B cell (primary cell): ENCODE results near the gene KRT24. TPM values are rescaled to one million over a fixed set of nuclear protein-coding genes. Genes with fewer than 3 reads are reported as not detected.

Experiments used
- ATAC-seq: fragments of 200-7000 bp; cut with Tn5 transposase; one replicate; pipeline ENCODE4 v1.10.0; 2021; ENCODE audit warnings: low read depth, mild to moderate bottlenecking, moderate number of reproducible peaks, moderate library complexity
- CTCF ChIA-PET: fragments of 350-600 bp; sonication (Branson Sonifier 250); formaldehyde crosslinking; loops from one replicate; lab custom pipeline; 2021; ENCODE audit warnings: antibody characterized with exemption, inconsistent platforms; lab: Charles Lee
- POLR2A ChIA-PET: fragments of 350-600 bp; sonication (Branson Sonifier 250); formaldehyde crosslinking; loops from one replicate; lab custom pipeline; 2021; ENCODE audit warnings: antibody characterized with exemption; lab: Charles Lee
- DNase-seq: peaks from one replicate; pipeline ENCODE4 v3.0.0; 2013
- H2AFZ ChIP-seq: 2 replicates; pipeline ENCODE4 v1.6.1; 2012; ENCODE audit warnings: mild to moderate bottlenecking, low read depth, low read length; ENCODE audit not compliant: insufficient read depth, poor library complexity, severe bottlenecking
- H3K27ac ChIP-seq, 2 donors: 1 replicate in 1 of 2; 2 replicates in 1 of 2; pipeline ENCODE4 v1.5.1; 2012 to 2013; ENCODE audit warnings: low read length in 2 of 2, mild to moderate bottlenecking in 2 of 2, moderate library complexity in 1 of 2
- H3K27me3 ChIP-seq, 4 experiments: fragments of 200-600 bp in 1 of 4; sonication (generic) in 1 of 4; replicated peaks in 1 of 4; 1 replicate in 2 of 4; 2 replicates in 2 of 4; pipeline versions ENCODE4 v1.6.1 to v1.7.0; 2013 to 2016; ENCODE audit warnings: low read length in 3 of 4, mild to moderate bottlenecking in 2 of 4, mixed read lengths in 1 of 4, moderate library complexity in 1 of 4; ENCODE audit not compliant: insufficient read depth in 4 of 4, control insufficient read depth in 3 of 4; ENCODE audit errors: control extremely low read depth in 1 of 4
- H3K36me3 ChIP-seq, 2 experiments: replicated peaks in 1 of 2; 1 replicate in 1 of 2; 2 replicates in 1 of 2; pipeline versions ENCODE4 v1.6.1 to v1.7.1; 2013; ENCODE audit warnings: low read length in 1 of 2; ENCODE audit not compliant: insufficient read depth in 2 of 2, control insufficient read depth in 1 of 2; ENCODE audit errors: control extremely low read depth in 1 of 2, extremely low read depth in 1 of 2
- H3K4me1 ChIP-seq, 2 donors: fragments of 200-600 bp in 1 of 2; sonication (generic) in 1 of 2; 1 replicate in 1 of 2; 2 replicates in 1 of 2; pipeline versions ENCODE4 v1.5.1 to v1.6.1; 2013 to 2017; ENCODE audit warnings: low read length in 2 of 2; ENCODE audit not compliant: control insufficient read depth in 2 of 2, insufficient read depth in 2 of 2
- H3K4me2 ChIP-seq: replicated peaks from 2 replicates; pipeline ENCODE3; 2012; ENCODE audit warnings: mild to moderate bottlenecking, low read depth, low read length; ENCODE audit not compliant: poor library complexity, severe bottlenecking
- H3K4me3 ChIP-seq, 5 experiments: fragments of 200-600 bp in 1 of 5; sonication (generic) in 1 of 5; 1 replicate in 3 of 5; 2 replicates in 2 of 5; pipeline versions ENCODE4 v1.5.1 to v1.7.0; 2011 to 2016; ENCODE audit warnings: low read length in 4 of 5, mild to moderate bottlenecking in 4 of 5, low read depth in 2 of 5, control low read depth in 1 of 5, moderate library complexity in 1 of 5; ENCODE audit not compliant: insufficient read depth in 1 of 5; ENCODE audit errors: control extremely low read depth in 1 of 5, extremely low read depth in 1 of 5
- H3K79me2 ChIP-seq: fragments of 200-600 bp; sonication (generic); one replicate; pipeline ENCODE4 v1.6.0; 2016; ENCODE audit warnings: low read length; ENCODE audit not compliant: control insufficient read depth, insufficient read depth
- H3K9ac ChIP-seq: fragments of 200-600 bp; sonication (generic); 2 replicates; pipeline ENCODE4 v1.6.1; 2017; ENCODE audit warnings: mild to moderate bottlenecking, low read length, moderate library complexity
- H3K9me3 ChIP-seq, 3 donors: one replicate each; pipeline versions ENCODE4 v1.6.1 to v1.7.1; 2013; ENCODE audit warnings: low read length in 2 of 3; ENCODE audit not compliant: control insufficient read depth in 2 of 3, insufficient read depth in 1 of 3; ENCODE audit errors: control extremely low read depth in 1 of 3
- H4K20me1 ChIP-seq: 2 replicates; pipeline ENCODE4 v1.6.0; 2012; ENCODE audit warnings: mild to moderate bottlenecking, low read length; ENCODE audit not compliant: insufficient read depth, control insufficient read depth, poor library complexity, severe bottlenecking
- H3K27ac Mint-ChIP-seq: one replicate; pipeline ENCODE4 v1.8.0; 2021; ENCODE audit warnings: mixed read lengths
- H3K27me3 Mint-ChIP-seq: one replicate; pipeline ENCODE4 v1.8.0; 2021; ENCODE audit warnings: mixed read lengths
- H3K4me1 Mint-ChIP-seq: one replicate; pipeline ENCODE4 v1.8.0; 2021; ENCODE audit warnings: mixed read lengths
- H3K4me3 Mint-ChIP-seq: one replicate; pipeline ENCODE4 v1.8.0; 2021; ENCODE audit warnings: mixed read lengths
- H3K9me3 Mint-ChIP-seq: one replicate; pipeline ENCODE4 v1.8.0; 2022; ENCODE audit warnings: mixed read lengths; ENCODE audit not compliant: insufficient read depth
- EZH2 ChIP-seq: IDR thresholded peaks from 2 replicates; pipeline ENCODE4 v1.6.1; 2012; ENCODE audit warnings: borderline replicate concordance, low read depth, mild to moderate bottlenecking, moderate library complexity, low read length; ENCODE audit not compliant: insufficient read depth, poor library complexity, severe bottlenecking
- WGBS: methylation state at CpG from one replicate; pipeline ENCODE4 v1.1.5; 2013; ENCODE audit warnings: missing lambda C conversion rate; ENCODE audit not compliant: insufficient coverage; 5-methylcytosine and 5-hydroxymethylcytosine counted together
- intact Hi-C: fragments of 100-400 bp; cut with micrococcal nuclease; formaldehyde crosslinking; loops from one replicate; pipeline ENCODE4 v1.10.0; 2022
- polyA plus RNA-seq: library from polyadenylated mRNA; depleted of rRNA; stranded (reverse); fragments of >200 nt; gene quantifications from 2 replicates; pipeline ENCODE4 v1.2.3, GENCODE V29; 2012
- total RNA-seq, 2 donors: library from RNA; stranded (reverse); fragments of 120-200 nt in 1 of 2; gene quantifications; 1 replicate in 1 of 2; 2 replicates in 1 of 2; pipeline versions ENCODE4 v1.2.3 to v1.2.4, GENCODE V29; 2013 to 2022
- TF ChIP-seq, protein P1 (sequence below): fragments of 200-600 bp; IDR thresholded peaks from one replicate; pipeline ENCODE4 v1.8.0; 2022; ENCODE audit warnings: antibody characterized with exemption, mild to moderate bottlenecking

Gene KRT24
- total and polyA plus RNA-seq, 2 donors (not counting 1 experiment from before 2014, with no cell fraction given) = not detected

DNA sequence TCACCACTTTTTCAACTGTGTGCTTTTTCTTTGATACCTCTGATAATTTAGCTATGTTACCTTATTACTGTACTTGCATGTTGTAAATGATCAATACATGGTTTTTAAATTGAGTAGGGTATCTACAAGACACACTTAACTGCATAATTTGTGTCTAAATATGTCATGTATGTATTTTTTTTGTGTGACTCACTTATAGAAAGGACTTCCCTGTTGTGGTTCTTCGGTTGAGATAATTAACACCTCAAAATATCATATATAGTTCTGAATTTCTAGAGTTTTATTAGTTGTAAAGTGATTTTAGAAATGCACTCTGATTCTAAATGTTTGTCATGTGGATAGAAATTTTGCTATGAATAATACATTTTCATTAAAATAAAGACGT is 24.0 kb downstream of the KRT24 start:
- H3K27me3 ChIP-seq = peaks cover 0 to 24% (median 14%) of the 10 kb centered on the region in 4 experiments
- H3K9me3 Mint-ChIP-seq = no peaks in the 10 kb centered on the region
- no peaks in the 10 kb centered on the region for H3K79me2 ChIP-seq
- no peaks in the 10 kb centered on the region for H3K4me1 ChIP-seq
- DNase-seq (no peak), ATAC-seq (no peak)
- TF ChIP-seq, protein P1, sequence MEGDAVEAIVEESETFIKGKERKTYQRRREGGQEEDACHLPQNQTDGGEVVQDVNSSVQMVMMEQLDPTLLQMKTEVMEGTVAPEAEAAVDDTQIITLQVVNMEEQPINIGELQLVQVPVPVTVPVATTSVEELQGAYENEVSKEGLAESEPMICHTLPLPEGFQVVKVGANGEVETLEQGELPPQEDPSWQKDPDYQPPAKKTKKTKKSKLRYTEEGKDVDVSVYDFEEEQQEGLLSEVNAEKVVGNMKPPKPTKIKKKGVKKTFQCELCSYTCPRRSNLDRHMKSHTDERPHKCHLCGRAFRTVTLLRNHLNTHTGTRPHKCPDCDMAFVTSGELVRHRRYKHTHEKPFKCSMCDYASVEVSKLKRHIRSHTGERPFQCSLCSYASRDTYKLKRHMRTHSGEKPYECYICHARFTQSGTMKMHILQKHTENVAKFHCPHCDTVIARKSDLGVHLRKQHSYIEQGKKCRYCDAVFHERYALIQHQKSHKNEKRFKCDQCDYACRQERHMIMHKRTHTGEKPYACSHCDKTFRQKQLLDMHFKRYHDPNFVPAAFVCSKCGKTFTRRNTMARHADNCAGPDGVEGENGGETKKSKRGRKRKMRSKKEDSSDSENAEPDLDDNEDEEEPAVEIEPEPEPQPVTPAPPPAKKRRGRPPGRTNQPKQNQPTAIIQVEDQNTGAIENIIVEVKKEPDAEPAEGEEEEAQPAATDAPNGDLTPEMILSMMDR = no peak
- no peak for TF ChIP-seq EZH2
- peaks cover 0 to 1% (median 0%) of the 10 kb centered on the region in 3 donors for H3K9me3 ChIP-seq
- no peak overlapping the region for H3K9ac ChIP-seq
- H3K27ac ChIP-seq = no peak overlapping the region
- peaks cover 71% of the 10 kb centered on the region for H3K27me3 Mint-ChIP-seq
- H3K27ac Mint-ChIP-seq = no peak overlapping the region
- CTCF ChIA-PET = interaction anchor here (1.3 kb wide), 1 partner anchor 985 kb away, joined by 3 read pairs; no protein-coding TSS in a partner anchor
- H3K36me3 ChIP-seq = no peaks in the 10 kb centered on the region
- H3K4me3 Mint-ChIP-seq = no peak overlapping the region
- POLR2A ChIA-PET = no interaction called here
- no peak overlapping the region for H3K4me2 ChIP-seq
- intact Hi-C loops = no loop called here
- H4K20me1 ChIP-seq = no peaks in the 10 kb centered on the region
- no CpG with 5 or more reads among the region's 2 CpGs for WGBS
- no peak overlapping the region for H3K4me3 ChIP-seq
- H3K4me1 Mint-ChIP-seq = no peaks in the 10 kb centered on the region
- no peak overlapping the region for H2AFZ ChIP-seq

DNA sequence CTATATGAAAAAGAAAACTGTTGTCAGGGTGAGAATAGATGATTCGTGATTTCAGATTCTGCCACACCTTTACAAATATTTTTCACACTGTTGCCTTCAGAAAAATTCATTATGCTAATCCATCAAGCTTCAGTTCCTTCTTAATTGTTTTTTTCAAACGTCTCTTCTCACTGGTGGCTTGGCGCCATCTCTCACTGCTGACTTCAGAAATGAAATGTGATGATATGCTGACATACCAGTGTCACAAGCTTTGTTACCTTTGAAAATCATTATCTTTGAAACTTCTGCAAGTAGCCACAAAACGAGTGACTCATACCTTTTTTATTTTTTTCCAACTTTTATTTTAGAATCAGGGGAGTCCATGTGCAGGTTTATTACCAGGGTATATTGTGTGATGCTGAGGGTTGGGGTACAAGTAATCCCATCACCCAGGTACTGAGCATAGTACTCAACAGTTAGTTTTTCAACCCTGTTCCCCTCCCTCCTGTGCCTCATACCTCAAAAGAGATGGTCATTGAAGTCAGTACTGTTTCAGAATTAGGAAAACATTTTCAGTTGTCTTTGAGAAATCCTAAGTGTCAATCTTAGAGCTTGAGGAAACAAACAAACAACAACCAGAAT is 24.5 kb downstream of the KRT24 start:
- Mint-ChIP-seq H3K27ac (no peak overlapping the region), H3K4me3 (no peak overlapping the region), H3K4me1 (no peaks in the 10 kb centered on the region), H3K9me3 (no peaks in the 10 kb centered on the region), H3K27me3 (peaks cover 72% of the 10 kb centered on the region)
- H3K36me3 ChIP-seq = no peaks in the 10 kb centered on the region
- no peak overlapping the region for H3K9ac ChIP-seq
- no peaks in the 10 kb centered on the region for H3K79me2 ChIP-seq
- no CpG with 5 or more reads among the region's 4 CpGs for WGBS
- no peak overlapping the region for H3K4me3 ChIP-seq
- H2AFZ ChIP-seq = no peak overlapping the region
- no peaks in the 10 kb centered on the region for H3K4me1 ChIP-seq
- TF ChIP-seq, protein P1 = no peak
- no peak for TF ChIP-seq EZH2
- no peak for ATAC-seq
- H3K27me3 ChIP-seq = peaks cover 0 to 24% (median 14%) of the 10 kb centered on the region in 4 experiments
- POLR2A ChIA-PET = no interaction called here
- H4K20me1 ChIP-seq = no peaks in the 10 kb centered on the region
- CTCF ChIA-PET = interaction anchor here (1.3 kb wide), 1 partner anchor 986 kb away, joined by 3 read pairs; no protein-coding TSS in a partner anchor
- no peak overlapping the region for H3K4me2 ChIP-seq
- no peak overlapping the region for H3K27ac ChIP-seq
- no peak for DNase-seq
- intact Hi-C loops = no loop called here
- peaks cover 0 to 1% (median 0%) of the 10 kb centered on the region in 3 donors for H3K9me3 ChIP-seq
